ENCODE data around the gene LGR6. TPM values are rescaled to one million over a fixed set of nuclear protein-coding genes. Genes with fewer than 3 reads are reported as not detected.

LGR6 gene
- total and polyA plus RNA-seq, 2 experiments from 2014 or later = 0.66 to 0.89 TPM

- TF ChIP-seq ZNF462 (CRISPR knock-in tag; IDR thresholded peaks at IDR 0.05) (no peak), CREB1 (CRISPR knock-in tag; IDR thresholded peaks at IDR 0.05; ENCODE audit: low read depth) (no peak), EZH2 (IDR thresholded peaks at IDR 0.05; ENCODE audit: low read depth, unreplicated experiment) (no peak), POLR2AphosphoS5 (IDR thresholded peaks at IDR 0.05; ENCODE audit: low read depth) (no peak)
These were observed 51.3 kb downstream of the LGR6 start (continued) for GRCh38 chr1:202244841-202245261.

GRCh38 chr1:202245391-202245790 lies 51.8 kb downstream of the LGR6 start:
- no peak for DNase-seq (ENCODE audit: low spot score)
- Histone ChIP-seq H3K9me2 (ENCODE audit: insufficient read depth) (no peaks in the 10 kb centered on the region), H3K27me3 (ENCODE audit: insufficient read depth) (no peaks in the 10 kb centered on the region), H3K27ac (ENCODE audit: low read depth) (no peak overlapping the region), H2AFZ (no peak overlapping the region), H3K79me2 (replicated peaks; ENCODE audit: insufficient read depth) (no peaks in the 10 kb centered on the region), H3K4me1 (ENCODE audit: insufficient read depth) (peaks cover 8% of the 10 kb centered on the region), H3K36me3 (ENCODE audit: insufficient read depth) (no peaks in the 10 kb centered on the region), H3K4me3 (no peak overlapping the region), H4K20me1 (replicated peaks; ENCODE audit: insufficient read depth) (no peaks in the 10 kb centered on the region), H3K4me2 (no peak overlapping the region), H3F3A (replicated peaks; ENCODE audit: low read depth) (no peaks in the 10 kb centered on the region)
- H3K4me3 Mint-ChIP-seq = no peak overlapping the region
- H3K27ac Mint-ChIP-seq = no peak overlapping the region
- ATAC-seq = no peak
- no peaks in the 10 kb centered on the region for H3K9me3 Mint-ChIP-seq
- no peaks in the 10 kb centered on the region for H3K36me3 Mint-ChIP-seq (ENCODE audit: low read depth)
- H3K4me1 Mint-ChIP-seq = peaks cover 16% of the 10 kb centered on the region
- H3K27me3 Mint-ChIP-seq (ENCODE audit: insufficient read depth, low read depth, poor library complexity) = peaks cover 11% of the 10 kb centered on the region
- no peak for TF ChIP-seq EZH2 (IDR thresholded peaks at IDR 0.05; ENCODE audit: low read depth, unreplicated experiment)
- no peak for TF ChIP-seq ZNF462 (CRISPR knock-in tag; IDR thresholded peaks at IDR 0.05)
- TF ChIP-seq CREB1 (CRISPR knock-in tag; IDR thresholded peaks at IDR 0.05; ENCODE audit: low read depth) = no peak
- no peak for TF ChIP-seq ETS1 (IDR thresholded peaks at IDR 0.05)
- TF ChIP-seq JUNB (IDR thresholded peaks at IDR 0.05; ENCODE audit: unreplicated experiment) = no peak
- no peak for TF ChIP-seq POLR2AphosphoS5 (IDR thresholded peaks at IDR 0.05; ENCODE audit: low read depth)

All from GM23338 (cell line).